ENCODE measurements around the gene ECHDC3.

- TF ChIP-seq EZH2phosphoT487 (IDR thresholded peaks at IDR 0.05; ENCODE audit: insufficient read depth, low read depth) (no peak), EZH2 (IDR thresholded peaks at IDR 0.05; ENCODE audit: insufficient read depth, poor library complexity, severe bottlenecking) (no peak)
These were observed 15.3 kb downstream of the ECHDC3 start for GRCh38 chr10:11757454-11757820.
